Trophoblast cell (in vitro differentiated cells and primary cell): ENCODE measurements around the gene CARD9.
"Not testable (repeated sequence)": the region's sequence is repeated elsewhere in the genome, so short reads cannot be mapped to it uniquely, and the experiment has no call there.

ENCODE experiments used
- DNase-seq, 2 donors: peaks; one replicate each; pipeline ENCODE4 v3.0.0-alpha.2; 2016
- H2AFZ ChIP-seq: 2 replicates; pipeline ENCODE4 v1.6.1; 2013; ENCODE audit warnings: low read length, moderate library complexity, mild to moderate bottlenecking; ENCODE audit not compliant: insufficient read depth, poor library complexity
- H2AK5ac ChIP-seq: 2 replicates; pipeline ENCODE4 v1.6.1; 2013; ENCODE audit warnings: mild to moderate bottlenecking, low read length
- H2BK120ac ChIP-seq: 2 replicates; pipeline ENCODE4 v1.6.1; 2013; ENCODE audit warnings: low read length, mild to moderate bottlenecking, moderate library complexity; ENCODE audit not compliant: insufficient read depth, poor library complexity
- H2BK12ac ChIP-seq: 2 replicates; pipeline ENCODE4 v1.6.1; 2013; ENCODE audit warnings: mild to moderate bottlenecking, low read length, moderate library complexity
- H2BK5ac ChIP-seq: 2 replicates; pipeline ENCODE4 v1.6.1; 2013; ENCODE audit warnings: low read length, low read depth, moderate library complexity, mild to moderate bottlenecking; ENCODE audit not compliant: poor library complexity
- H3K14ac ChIP-seq: 2 replicates; pipeline ENCODE4 v1.6.1; 2013; ENCODE audit warnings: mild to moderate bottlenecking, low read length
- H3K18ac ChIP-seq: 2 replicates; pipeline ENCODE4 v1.6.1; 2013; ENCODE audit warnings: mild to moderate bottlenecking, low read length
- H3K23ac ChIP-seq: 2 replicates; pipeline ENCODE4 v1.6.1; 2013; ENCODE audit warnings: low read length
- H3K27ac ChIP-seq: 2 replicates; pipeline ENCODE4 v1.5.1; 2013; ENCODE audit warnings: low read depth, mild to moderate bottlenecking, inconsistent platforms, low read length, moderate library complexity
- H3K27me3 ChIP-seq: 2 replicates; pipeline ENCODE4 v1.6.1; 2013; ENCODE audit warnings: inconsistent platforms, mild to moderate bottlenecking, low read length, moderate library complexity; ENCODE audit not compliant: insufficient read depth
- H3K36me3 ChIP-seq, 2 experiments: 1 replicate in 1 of 2; 2 replicates in 1 of 2; pipeline ENCODE4 v1.6.1; 2013; ENCODE audit warnings: low read length in 2 of 2, mild to moderate bottlenecking in 2 of 2, moderate library complexity in 1 of 2; ENCODE audit not compliant: insufficient read depth in 2 of 2, control insufficient read depth in 1 of 2
- H3K4ac ChIP-seq: 2 replicates; pipeline ENCODE4 v1.6.1; 2013; ENCODE audit warnings: low read depth, mild to moderate bottlenecking, low read length, moderate library complexity
- H3K4me1 ChIP-seq, 2 experiments: 1 replicate in 1 of 2; 2 replicates in 1 of 2; pipeline ENCODE4 v1.6.1; 2013; ENCODE audit warnings: low read length in 2 of 2, mild to moderate bottlenecking in 2 of 2, moderate library complexity in 1 of 2; ENCODE audit not compliant: insufficient read depth in 2 of 2, control insufficient read depth in 1 of 2
- H3K4me2 ChIP-seq: 2 replicates; pipeline ENCODE4 v1.6.1; 2013; ENCODE audit warnings: inconsistent platforms, mild to moderate bottlenecking, low read length, moderate library complexity
- H3K4me3 ChIP-seq: 2 replicates; pipeline ENCODE4 v1.5.1; 2013; ENCODE audit warnings: mild to moderate bottlenecking, low read depth, low read length, inconsistent platforms
- H3K79me1 ChIP-seq: one replicate; pipeline ENCODE4 v1.6.1; 2013; ENCODE audit warnings: low read length
- H3K79me2 ChIP-seq: 2 replicates; pipeline ENCODE4 v1.6.1; 2013; ENCODE audit warnings: low read length, mild to moderate bottlenecking; ENCODE audit not compliant: control insufficient read depth, insufficient read depth, poor library complexity
- H3K9ac ChIP-seq: 2 replicates; pipeline ENCODE4 v1.6.1; 2013; ENCODE audit warnings: mild to moderate bottlenecking, low read length
- H3K9me3 ChIP-seq: 2 replicates; pipeline ENCODE4 v1.6.1; 2013; ENCODE audit warnings: low read depth, mild to moderate bottlenecking, control low read depth, inconsistent platforms, low read length; ENCODE audit not compliant: insufficient read depth
- H4K12ac ChIP-seq: 2 replicates; pipeline ENCODE4 v1.6.1; 2013; ENCODE audit warnings: low read depth, mild to moderate bottlenecking, low read length, moderate library complexity
- H4K8ac ChIP-seq: 2 replicates; pipeline ENCODE4 v1.6.1; 2013; ENCODE audit warnings: low read depth, mild to moderate bottlenecking, low read length, moderate library complexity
- H4K91ac ChIP-seq: one replicate; pipeline ENCODE4 v1.6.1; 2013; ENCODE audit warnings: low read depth, mild to moderate bottlenecking, low read length, moderate library complexity
- WGBS: extraction: QIAGEN DNeasy Blood & Tissue Kit; methylation state at CpG from one replicate; pipeline ENCODE4 v1.1.7; 2013; ENCODE audit warnings: missing lambda C conversion rate; ENCODE audit not compliant: insufficient read length, insufficient coverage; ENCODE audit errors: extremely low coverage; 5-methylcytosine and 5-hydroxymethylcytosine counted together

CARD9 gene

DNA sequence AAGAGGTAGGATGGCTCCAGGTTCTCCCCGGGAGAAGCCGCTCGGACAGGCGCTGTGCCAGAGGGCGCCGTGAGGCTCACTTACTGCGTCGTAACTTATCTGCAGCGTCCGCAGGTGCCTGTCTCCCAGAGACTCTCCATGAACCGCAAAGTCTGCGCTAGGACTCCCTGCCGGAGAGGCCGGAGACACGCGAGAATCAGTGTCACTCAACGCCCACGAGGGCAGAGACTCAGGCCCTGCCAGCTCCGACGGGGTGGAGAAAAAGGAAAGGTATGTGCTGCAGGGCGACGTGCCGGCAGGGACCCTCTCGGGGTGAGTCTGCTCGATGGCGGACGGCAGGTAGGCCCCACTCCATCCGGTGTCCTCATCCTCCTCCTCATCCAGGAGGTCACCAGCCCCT, 33.6 kb upstream of the CARD9 start:
- H3K27ac ChIP-seq, H4K91ac ChIP-seq, H2BK120ac ChIP-seq, H4K12ac ChIP-seq, H3K4me3 ChIP-seq, H3K4me2 ChIP-seq, H2AFZ ChIP-seq, H4K8ac ChIP-seq, H2BK5ac ChIP-seq, H3K23ac ChIP-seq, H3K9me3 ChIP-seq, H3K18ac ChIP-seq, H2AK5ac ChIP-seq, H3K27me3 ChIP-seq, H2BK12ac ChIP-seq, DNase-seq, H3K4ac ChIP-seq, H3K14ac ChIP-seq, H3K9ac ChIP-seq: not testable (repeated sequence)
- peaks cover 18% of the 10 kb centered on the region for H3K79me2 ChIP-seq
- H3K36me3 ChIP-seq = peaks cover 42 to 44% of the 10 kb centered on the region in 2 experiments
- peaks cover 11% of the 10 kb centered on the region for H3K79me1 ChIP-seq
- peaks cover 8 to 17% of the 10 kb centered on the region in 2 experiments for H3K4me1 ChIP-seq
- no CpG with 5 or more reads among the region's 28 CpGs for WGBS

DNA sequence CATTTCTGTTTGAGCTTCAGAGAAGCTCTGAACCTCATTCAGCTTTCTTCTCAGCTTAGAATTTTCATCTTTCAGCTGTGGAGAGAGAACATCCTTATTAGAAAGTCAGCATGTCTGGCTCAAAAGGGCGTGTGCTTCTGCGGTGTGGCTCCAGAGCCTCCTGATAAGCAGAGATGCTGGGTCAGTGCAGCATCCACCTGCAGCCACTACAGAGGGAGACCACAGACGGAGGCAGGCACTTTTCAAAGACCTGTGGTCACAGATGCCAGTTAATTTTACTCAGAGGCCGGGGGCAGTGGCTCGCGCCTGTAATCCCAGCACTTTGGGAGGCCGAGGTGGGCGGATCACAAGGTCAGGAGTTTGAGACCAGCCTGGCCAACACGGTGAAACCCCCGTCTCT, 32.4 kb upstream of the CARD9 start:
- not testable (repeated sequence) for H2BK12ac ChIP-seq, H4K8ac ChIP-seq, DNase-seq, H3K27ac ChIP-seq, H3K9me3 ChIP-seq, H2BK5ac ChIP-seq, H3K27me3 ChIP-seq, H3K4me3 ChIP-seq, H3K18ac ChIP-seq, H2AFZ ChIP-seq, H4K12ac ChIP-seq, H2BK120ac ChIP-seq, H2AK5ac ChIP-seq, H3K23ac ChIP-seq, H4K91ac ChIP-seq, H3K14ac ChIP-seq, H3K9ac ChIP-seq, H3K4me2 ChIP-seq, H3K4ac ChIP-seq
- no CpG with 5 or more reads among the region's 10 CpGs for WGBS
- peaks cover 18% of the 10 kb centered on the region in 2 experiments for H3K4me1 ChIP-seq
- H3K36me3 ChIP-seq = peaks cover 40 to 43% of the 10 kb centered on the region in 2 experiments
- peaks cover 11% of the 10 kb centered on the region for H3K79me2 ChIP-seq
- H3K79me1 ChIP-seq = peaks cover 13% of the 10 kb centered on the region

DNA sequence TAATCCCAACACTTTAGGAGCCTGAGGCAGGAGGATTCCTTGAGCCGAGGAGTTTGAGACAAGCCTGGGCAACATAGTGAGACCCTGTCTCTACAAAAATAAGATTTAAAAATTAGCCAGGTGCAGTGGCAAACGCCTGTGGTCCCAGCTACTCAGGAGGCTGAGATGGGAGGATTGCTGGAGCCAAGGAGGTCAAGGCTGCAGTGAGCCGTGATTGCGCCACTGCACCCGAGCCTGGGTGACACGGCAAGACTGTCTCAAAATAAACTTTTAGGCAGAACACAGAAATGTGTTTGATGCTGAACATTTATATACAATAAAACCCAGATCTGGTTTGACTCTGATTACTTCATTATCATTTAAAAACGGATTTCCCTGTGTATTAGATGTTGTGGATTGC, 32.0 kb upstream of the CARD9 start:
- Histone ChIP-seq H3K4me1 (peaks cover 20 to 22% of the 10 kb centered on the region in 2 experiments), H3K4me2 (no peak overlapping the region), H2BK12ac (no peak overlapping the region), H3K9ac (no peak overlapping the region), H4K91ac (no peak overlapping the region), H3K9me3 (no peaks in the 10 kb centered on the region), H3K27me3 (no peaks in the 10 kb centered on the region), H3K27ac (no peak overlapping the region), H4K12ac (no peak overlapping the region), H3K79me1 (peaks cover 9% of the 10 kb centered on the region), H3K36me3 (peaks cover 40 to 43% of the 10 kb centered on the region in 2 experiments), H3K18ac (no peak overlapping the region), H4K8ac (no peak overlapping the region), H2BK120ac (no peak overlapping the region), H3K79me2 (peaks cover 7% of the 10 kb centered on the region), H3K23ac (no peak overlapping the region), H2AK5ac (no peak overlapping the region), H2AFZ (no peak overlapping the region), H3K14ac (no peak overlapping the region), H3K4me3 (no peak overlapping the region), H2BK5ac (no peak overlapping the region), H3K4ac (no peak overlapping the region)
- no peak for DNase-seq
- WGBS = no CpG with 5 or more reads among the region's 7 CpGs

DNA sequence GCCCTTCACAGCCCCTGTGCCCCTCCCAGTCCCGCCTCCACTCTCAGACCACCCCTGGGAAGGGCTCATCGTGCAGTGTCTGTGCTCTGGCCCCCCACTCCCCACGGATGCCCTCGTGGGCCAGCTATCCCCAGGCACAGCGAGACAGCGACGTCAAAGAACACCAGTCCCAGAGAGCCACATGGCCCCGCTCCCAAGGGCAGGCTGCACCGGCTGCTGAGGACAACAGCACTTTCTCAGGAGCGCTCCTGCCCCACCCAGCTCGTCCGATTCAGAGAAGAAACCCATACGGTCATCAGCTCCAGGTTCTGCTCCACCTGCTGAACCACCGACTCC, 31.3 kb upstream of the CARD9 start:
- no peak overlapping the region for H3K18ac ChIP-seq
- H3K4me1 ChIP-seq = peaks cover 21 to 23% of the 10 kb centered on the region in 2 experiments
- H3K27ac ChIP-seq = no peak overlapping the region
- WGBS = no CpG with 5 or more reads among the region's 14 CpGs
- no peak overlapping the region for H3K9ac ChIP-seq
- H3K4ac ChIP-seq = no peak overlapping the region
- H2BK12ac ChIP-seq = no peak overlapping the region
- no peak overlapping the region for H3K23ac ChIP-seq
- H3K14ac ChIP-seq = no peak overlapping the region
- peaks cover 4% of the 10 kb centered on the region for H3K79me2 ChIP-seq
- H3K27me3 ChIP-seq = no peaks in the 10 kb centered on the region
- no peak overlapping the region for H4K8ac ChIP-seq
- H3K4me2 ChIP-seq = no peak overlapping the region
- no peak for DNase-seq
- no peak overlapping the region for H2AFZ ChIP-seq
- peaks cover 40 to 43% of the 10 kb centered on the region in 2 experiments for H3K36me3 ChIP-seq
- H2BK120ac ChIP-seq = no peak overlapping the region
- H3K9me3 ChIP-seq = no peaks in the 10 kb centered on the region
- no peak overlapping the region for H2BK5ac ChIP-seq
- H4K12ac ChIP-seq = no peak overlapping the region
- H3K4me3 ChIP-seq = no peak overlapping the region
- H2AK5ac ChIP-seq = no peak overlapping the region
- no peak overlapping the region for H4K91ac ChIP-seq
- peaks cover 5% of the 10 kb centered on the region for H3K79me1 ChIP-seq
